Endodermal cell (in vitro differentiated cells): Measurements from ENCODE around the gene SYCE3. TPM values are rescaled to one million over a fixed set of nuclear protein-coding genes. Genes with fewer than 3 reads are reported as not detected.
A peak's percentile ranks its signal among the peaks of the same experiment; 100 is the strongest.

Experiments
- DNase-seq: peaks from one replicate; pipeline ENCODE4 v3.0.0-alpha.2; 2017
- H3K27ac ChIP-seq: 2 replicates; pipeline ENCODE4 v1.5.1; 2013; ENCODE audit warnings: mild to moderate bottlenecking, low read depth, low read length, moderate library complexity
- H3K27me3 ChIP-seq: 2 replicates; pipeline ENCODE4 v1.6.1; 2013; ENCODE audit warnings: mild to moderate bottlenecking, low read length, moderate library complexity; ENCODE audit not compliant: insufficient read depth, control insufficient read depth, poor library complexity, severe bottlenecking
- H3K36me3 ChIP-seq: 2 replicates; pipeline ENCODE4 v1.7.0; 2013; ENCODE audit warnings: mild to moderate bottlenecking, low read length, moderate library complexity; ENCODE audit not compliant: control insufficient read depth, insufficient read depth
- H3K4me1 ChIP-seq: one replicate; pipeline ENCODE4 v1.7.0; 2013; ENCODE audit warnings: low read length; ENCODE audit not compliant: control insufficient read depth, insufficient read depth
- H3K4me3 ChIP-seq: 2 replicates; pipeline ENCODE4 v1.5.1; 2013; ENCODE audit warnings: mild to moderate bottlenecking, low read length, moderate library complexity
- H3K9ac ChIP-seq: 2 replicates; pipeline ENCODE4 v1.6.1; 2013; ENCODE audit warnings: mild to moderate bottlenecking, low read length, moderate library complexity; ENCODE audit not compliant: poor library complexity, severe bottlenecking; ENCODE audit errors: extremely low read depth
- H3K9me3 ChIP-seq: 2 replicates; pipeline ENCODE4 v1.6.1; 2013; ENCODE audit warnings: mild to moderate bottlenecking, low read length, moderate library complexity; ENCODE audit not compliant: control insufficient read depth
- H3K27ac Mint-ChIP-seq: 2 replicates; pipeline ENCODE4 v1.8.0; 2020; ENCODE audit warnings: mixed read lengths
- H3K27me3 Mint-ChIP-seq: 2 replicates; pipeline ENCODE4 v1.8.0; 2021; ENCODE audit warnings: mild to moderate bottlenecking, mixed read lengths; ENCODE audit not compliant: insufficient read depth
- H3K36me3 Mint-ChIP-seq: 2 replicates; pipeline ENCODE4 v1.8.0; 2020; ENCODE audit warnings: low read depth, mixed read lengths
- H3K4me1 Mint-ChIP-seq: 2 replicates; pipeline ENCODE4 v1.8.0; 2020; ENCODE audit warnings: mixed read lengths
- H3K4me3 Mint-ChIP-seq: 2 replicates; pipeline ENCODE4 v1.8.0; 2020; ENCODE audit warnings: mild to moderate bottlenecking, moderate library complexity, mixed read lengths
- H3K9me3 Mint-ChIP-seq: 2 replicates; pipeline ENCODE4 v1.8.0; 2020; ENCODE audit warnings: mild to moderate bottlenecking, mixed read lengths
- WGBS, 2 experiments: methylation state at CpG; one replicate each; pipeline versions ENCODE4 v1.1.5 to v1.1.7; 2013; ENCODE audit warnings: missing lambda C conversion rate in 2 of 2, mixed read lengths in 1 of 2; ENCODE audit not compliant: insufficient coverage in 1 of 2, insufficient read length in 1 of 2; 5-methylcytosine and 5-hydroxymethylcytosine counted together
- total RNA-seq, 2 donors: library from RNA; stranded (reverse); fragmentation: NEBNext Ultra II Directional in 1 of 2; extraction: Animal tissue kit (Norgen Biotek cat#: 25700) in 1 of 2; gene quantifications; 2 replicates in 1 of 2; 3 replicates in 1 of 2; pipeline ENCODE4 v1.2.1, GENCODE V29; 2021
- TF ChIP-seq, protein P1 (sequence below): fragments of 200-600 bp; sonication (generic); conservative IDR thresholded peaks from 2 replicates; pipeline ENCODE4 v1.5.0; 2021; ENCODE audit warnings: antibody characterized with exemption, mild to moderate bottlenecking

Gene SYCE3
- total RNA-seq, 2 donors from 2014 or later, result 0.70 to 0.91 TPM

DNA sequence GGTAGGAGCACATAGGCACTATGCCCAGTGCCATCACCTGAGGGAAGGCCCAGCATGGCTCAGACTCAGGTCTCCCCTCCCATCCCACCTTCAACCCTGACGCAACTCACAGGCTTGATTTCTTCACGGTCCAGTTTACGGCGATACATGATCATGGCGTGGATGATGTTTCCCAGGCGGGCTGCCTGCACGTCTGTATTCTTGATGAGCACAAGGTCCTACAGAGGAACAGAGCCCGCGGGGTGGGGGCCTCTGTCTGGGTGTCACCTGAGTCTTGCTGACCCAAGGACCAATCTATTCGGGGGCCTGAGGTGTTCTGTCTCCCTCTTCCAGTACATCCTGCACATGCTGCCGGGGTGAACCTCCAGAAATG is 11.7 kb upstream of the SYCE3 start:
- H3K9me3 Mint-ChIP-seq, result no peaks in the 10 kb centered on the region
- DNase-seq, result no peak
- Histone ChIP-seq H3K9me3 (no peaks in the 10 kb centered on the region), H3K4me3 (no peak overlapping the region), H3K4me1 (no peaks in the 10 kb centered on the region), H3K36me3 (peaks cover 73% of the 10 kb centered on the region), H3K27me3 (no peaks in the 10 kb centered on the region), H3K27ac (no peak overlapping the region), H3K9ac (no peak overlapping the region)
- H3K27ac Mint-ChIP-seq, result peak overlapping the region; percentile 70
- no peaks in the 10 kb centered on the region for H3K27me3 Mint-ChIP-seq
- 92 to 94% methylated on average over 10 to 11 of the region's 11 CpGs for WGBS, 2 experiments
- TF ChIP-seq, protein P1, sequence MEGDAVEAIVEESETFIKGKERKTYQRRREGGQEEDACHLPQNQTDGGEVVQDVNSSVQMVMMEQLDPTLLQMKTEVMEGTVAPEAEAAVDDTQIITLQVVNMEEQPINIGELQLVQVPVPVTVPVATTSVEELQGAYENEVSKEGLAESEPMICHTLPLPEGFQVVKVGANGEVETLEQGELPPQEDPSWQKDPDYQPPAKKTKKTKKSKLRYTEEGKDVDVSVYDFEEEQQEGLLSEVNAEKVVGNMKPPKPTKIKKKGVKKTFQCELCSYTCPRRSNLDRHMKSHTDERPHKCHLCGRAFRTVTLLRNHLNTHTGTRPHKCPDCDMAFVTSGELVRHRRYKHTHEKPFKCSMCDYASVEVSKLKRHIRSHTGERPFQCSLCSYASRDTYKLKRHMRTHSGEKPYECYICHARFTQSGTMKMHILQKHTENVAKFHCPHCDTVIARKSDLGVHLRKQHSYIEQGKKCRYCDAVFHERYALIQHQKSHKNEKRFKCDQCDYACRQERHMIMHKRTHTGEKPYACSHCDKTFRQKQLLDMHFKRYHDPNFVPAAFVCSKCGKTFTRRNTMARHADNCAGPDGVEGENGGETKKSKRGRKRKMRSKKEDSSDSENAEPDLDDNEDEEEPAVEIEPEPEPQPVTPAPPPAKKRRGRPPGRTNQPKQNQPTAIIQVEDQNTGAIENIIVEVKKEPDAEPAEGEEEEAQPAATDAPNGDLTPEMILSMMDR, result no peak
- H3K36me3 Mint-ChIP-seq, result peaks cover 48% of the 10 kb centered on the region
- H3K4me3 Mint-ChIP-seq, result no peak overlapping the region
- H3K4me1 Mint-ChIP-seq, result no peaks in the 10 kb centered on the region

DNA sequence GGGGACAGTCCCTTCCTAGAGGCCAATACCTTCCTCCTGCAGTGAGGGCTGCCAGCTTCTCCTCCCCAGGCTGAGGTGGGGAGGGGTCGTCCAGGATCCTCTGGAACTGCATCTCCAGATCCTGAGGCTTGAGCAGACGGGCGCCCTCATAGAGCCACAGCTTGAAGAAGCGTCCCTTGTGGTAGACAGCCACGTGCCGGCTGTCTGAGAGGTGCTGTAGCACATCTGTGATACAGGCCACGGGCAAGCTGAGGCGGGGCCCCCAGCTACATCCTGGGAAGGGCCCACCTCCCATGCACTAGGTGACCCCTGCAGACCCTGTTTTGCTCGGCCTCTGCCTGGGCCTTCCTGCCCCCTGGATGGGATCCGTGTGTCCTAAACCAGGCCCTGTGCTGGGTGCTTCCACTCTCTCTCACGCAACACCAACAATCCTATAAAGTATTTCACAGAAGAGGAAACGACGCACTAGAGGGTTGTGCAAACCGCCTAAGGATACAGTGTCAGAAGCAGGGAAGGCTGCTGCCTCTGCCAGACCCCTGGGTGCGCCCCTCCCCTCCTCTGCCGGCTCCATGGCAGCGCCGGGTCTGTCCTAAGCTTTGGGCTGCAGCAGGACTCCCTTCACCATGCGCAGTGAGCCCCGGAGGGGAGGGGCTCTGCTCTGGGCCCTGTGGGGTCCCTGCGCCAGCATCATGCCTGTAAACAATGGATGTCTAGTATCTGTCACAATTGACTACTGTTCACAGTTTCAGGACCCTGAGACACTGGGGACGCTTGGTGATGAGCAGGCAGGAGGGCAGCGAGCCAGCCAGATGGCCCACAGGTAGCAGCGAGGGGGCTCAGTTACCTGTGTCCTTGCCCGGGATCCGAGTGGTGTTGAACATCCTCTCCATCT is 11.0 kb upstream of the SYCE3 start:
- Histone ChIP-seq H3K9me3 (no peaks in the 10 kb centered on the region), H3K27me3 (no peaks in the 10 kb centered on the region), H3K27ac (no peak overlapping the region), H3K4me1 (no peaks in the 10 kb centered on the region), H3K36me3 (peaks cover 76% of the 10 kb centered on the region), H3K9ac (no peak overlapping the region), H3K4me3 (no peak overlapping the region)
- no peaks in the 10 kb centered on the region for H3K4me1 Mint-ChIP-seq
- TF ChIP-seq, protein P1, result no peak
- no peaks in the 10 kb centered on the region for H3K9me3 Mint-ChIP-seq
- H3K36me3 Mint-ChIP-seq, result peaks cover 54% of the 10 kb centered on the region
- 87 to 94% methylated on average over 18 to 26 of the region's 26 CpGs for WGBS, 2 experiments
- no peaks in the 10 kb centered on the region for H3K27me3 Mint-ChIP-seq
- no peak overlapping the region for H3K4me3 Mint-ChIP-seq
- peak overlapping the region; percentile 70 for H3K27ac Mint-ChIP-seq
- DNase-seq, result no peak

DNA sequence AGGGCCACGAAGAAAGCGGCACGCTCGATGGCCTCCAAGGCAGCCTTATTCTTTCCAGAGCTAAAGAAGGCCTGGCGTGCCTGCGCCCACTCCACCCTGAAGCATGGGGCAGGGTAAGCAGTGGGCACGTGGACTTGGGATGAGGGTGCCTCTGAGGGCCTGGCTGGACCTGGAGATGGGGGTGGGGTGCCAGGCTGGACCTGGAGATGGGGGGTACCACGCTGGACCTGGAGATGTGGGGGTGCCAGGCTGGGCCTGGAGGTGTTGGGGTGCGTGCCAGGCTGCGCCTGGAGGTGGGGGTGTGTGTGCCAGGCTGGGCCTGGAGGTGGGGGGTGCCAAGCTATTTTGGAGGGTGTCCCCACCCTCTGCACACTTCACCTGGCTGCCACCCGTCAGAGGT is 10.2 kb upstream of the SYCE3 start:
- Mint-ChIP-seq H3K4me3 (no peak overlapping the region), H3K9me3 (no peaks in the 10 kb centered on the region), H3K36me3 (peaks cover 60% of the 10 kb centered on the region), H3K27me3 (no peaks in the 10 kb centered on the region), H3K27ac (no peak overlapping the region), H3K4me1 (no peaks in the 10 kb centered on the region)
- Histone ChIP-seq H3K4me1 (no peaks in the 10 kb centered on the region), H3K36me3 (peaks cover 81% of the 10 kb centered on the region), H3K4me3 (no peak overlapping the region), H3K27me3 (no peaks in the 10 kb centered on the region), H3K9me3 (no peaks in the 10 kb centered on the region), H3K9ac (no peak overlapping the region), H3K27ac (no peak overlapping the region)
- WGBS, 2 experiments, result 95 to 100% methylated on average over 1 to 11 of the region's 11 CpGs
- DNase-seq, result no peak
- TF ChIP-seq, protein P1, result no peak
